Liver (tissue), 9 donors: Measurements from ENCODE around the gene PTPN14. TPM values are rescaled to one million over a fixed set of nuclear protein-coding genes. Genes with fewer than 3 reads are reported as not detected.

Experiments
- DNase-seq: peaks from one replicate; pipeline ENCODE4 v3.0.0-alpha.2; 2017; ENCODE audit warnings: low spot score
- H3K27ac ChIP-seq, 2 donors: one replicate each; pipeline ENCODE4 v1.7.0; 2013; ENCODE audit warnings: inconsistent platforms in 2 of 2, low read length in 2 of 2, control low read depth in 1 of 2, low read depth in 1 of 2, mild to moderate bottlenecking in 1 of 2
- H3K27me3 ChIP-seq, 4 donors: one replicate each; pipeline versions ENCODE4 v1.6.1 to v1.7.0; 2013; ENCODE audit warnings: low read length in 3 of 4, inconsistent platforms in 1 of 4, mild to moderate bottlenecking in 1 of 4, moderate library complexity in 1 of 4; ENCODE audit not compliant: control insufficient read depth in 4 of 4, insufficient read depth in 4 of 4
- H3K36me3 ChIP-seq, 4 donors: one replicate each; pipeline versions ENCODE4 v1.6.1 to v1.7.0; 2013; ENCODE audit warnings: low read length in 3 of 4, mild to moderate bottlenecking in 3 of 4, low read depth in 1 of 4, moderate library complexity in 1 of 4; ENCODE audit not compliant: control insufficient read depth in 4 of 4, insufficient read depth in 3 of 4
- H3K4me1 ChIP-seq, 4 donors: one replicate each; pipeline versions ENCODE4 v1.6.1 to v1.7.0; 2013; ENCODE audit warnings: low read length in 3 of 4, mild to moderate bottlenecking in 3 of 4, moderate library complexity in 1 of 4; ENCODE audit not compliant: control insufficient read depth in 4 of 4, insufficient read depth in 4 of 4
- H3K4me3 ChIP-seq, 3 donors: one replicate each; pipeline versions ENCODE4 v1.6.1 to v1.7.0; 2013; ENCODE audit warnings: low read length in 3 of 3, control low read depth in 1 of 3, low read depth in 1 of 3, mild to moderate bottlenecking in 1 of 3
- H3K9ac ChIP-seq, 2 donors: one replicate each; pipeline ENCODE4 v1.7.0; 2013; ENCODE audit warnings: low read length in 2 of 2, mild to moderate bottlenecking in 2 of 2, moderate library complexity in 2 of 2, control low read depth in 1 of 2, low read depth in 1 of 2
- H3K9me3 ChIP-seq, 4 donors: one replicate each; pipeline versions ENCODE4 v1.6.1 to v1.7.0; 2013; ENCODE audit warnings: low read length in 3 of 4; ENCODE audit not compliant: control insufficient read depth in 4 of 4
- ATF3 ChIP-seq: IDR thresholded peaks from 2 replicates; pipeline ENCODE4 v1.6.1; 2016; ENCODE audit warnings: antibody characterized with exemption
- EGR1 ChIP-seq, 2 donors: IDR thresholded peaks; 2 replicates each; pipeline ENCODE4 v1.6.1; 2016 to 2018; ENCODE audit warnings: antibody characterized with exemption in 2 of 2, low read depth in 2 of 2
- FOXA1 ChIP-seq: IDR thresholded peaks from 2 replicates; pipeline ENCODE4 v1.6.1; 2016; ENCODE audit warnings: antibody characterized with exemption
- FOXA2 ChIP-seq: IDR thresholded peaks from 2 replicates; pipeline ENCODE4 v1.6.1; 2016; ENCODE audit warnings: antibody characterized with exemption
- GABPA ChIP-seq, 2 donors: IDR thresholded peaks in 1 of 2; conservative IDR thresholded peaks in 1 of 2; 2 replicates each; pipeline ENCODE4 v1.6.1; 2016; ENCODE audit warnings: antibody characterized with exemption in 2 of 2, mild to moderate bottlenecking in 1 of 2, moderate library complexity in 1 of 2
- HNF4A ChIP-seq, 2 donors: conservative IDR thresholded peaks; 2 replicates each; pipeline ENCODE4 v1.6.1; 2016; ENCODE audit warnings: antibody characterized with exemption in 2 of 2, mild to moderate bottlenecking in 2 of 2
- HNF4G ChIP-seq: IDR thresholded peaks from 2 replicates; pipeline ENCODE4 v1.6.1; 2016; ENCODE audit warnings: antibody characterized with exemption
- JUND ChIP-seq, 2 donors: IDR thresholded peaks; 2 replicates each; pipeline ENCODE4 v1.6.1; 2016; ENCODE audit warnings: antibody characterized with exemption in 2 of 2
- MAX ChIP-seq: IDR thresholded peaks from 2 replicates; pipeline ENCODE4 v1.6.1; 2016; ENCODE audit warnings: antibody characterized with exemption
- NR2F2 ChIP-seq: IDR thresholded peaks from 2 replicates; pipeline ENCODE4 v1.6.1; 2016; ENCODE audit warnings: antibody characterized with exemption
- RAD21 ChIP-seq, 2 donors: IDR thresholded peaks; 2 replicates each; pipeline ENCODE4 v1.6.1; 2016; ENCODE audit warnings: antibody characterized with exemption in 2 of 2, mild to moderate bottlenecking in 2 of 2
- REST ChIP-seq: IDR thresholded peaks from 2 replicates; pipeline ENCODE4 v1.6.1; 2016; ENCODE audit warnings: antibody characterized with exemption, mild to moderate bottlenecking
- RXRA ChIP-seq, 2 donors: IDR thresholded peaks; 2 replicates each; pipeline ENCODE4 v1.6.1; 2017 to 2018; ENCODE audit warnings: antibody characterized with exemption in 2 of 2, mild to moderate bottlenecking in 1 of 2
- SP1 ChIP-seq: IDR thresholded peaks from 2 replicates; pipeline ENCODE4 v1.6.1; 2018; ENCODE audit warnings: antibody characterized with exemption, mild to moderate bottlenecking
- TAF1 ChIP-seq: conservative IDR thresholded peaks from 2 replicates; pipeline ENCODE4 v1.6.1; 2016; ENCODE audit warnings: antibody characterized with exemption, mild to moderate bottlenecking
- ZBTB33 ChIP-seq: IDR thresholded peaks from 2 replicates; pipeline ENCODE4 v1.6.1; 2016; ENCODE audit warnings: antibody characterized with exemption
- WGBS: extraction: QIAGEN DNeasy Blood & Tissue Kit; methylation state at CpG from one replicate; pipeline ENCODE4 v1.1.7; 2013; 5-methylcytosine and 5-hydroxymethylcytosine counted together
- polyA plus RNA-seq, 2 donors: library from polyadenylated mRNA; stranded (reverse) in 1 of 2; unstranded in 1 of 2; fragments of 200-250 nt in 1 of 2; fragments of >200 nt in 1 of 2; fragmentation: Nextera tagmentation in 1 of 2; extraction: Ambion mirVana in 1 of 2; gene quantifications; one replicate each; pipeline versions ENCODE4 v1.2.1 to v1.2.3, GENCODE V29; 2013 to 2015
- total RNA-seq, 2 donors: library from RNA; depleted of rRNA; stranded (reverse); fragments of >200 nt; gene quantifications; one replicate each; pipeline ENCODE4 v1.2.3, GENCODE V29; 2014
- donor health status: healthy.
- donor health status: healthy.
- donor health status: healthy.
- donor health status: healthy.
- donor health status: healthy.

Gene PTPN14
- total and polyA plus RNA-seq, 4 donors = 0.54 to 3.2 (median 1.5) TPM

GRCh38 chr1:214416858-214417257, 134.5 kb downstream of the PTPN14 start (continued):
- no peak for TF ChIP-seq REST
- TF ChIP-seq RAD21 (IDR thresholded peaks at IDR 0.05) = no peak
- TF ChIP-seq HNF4A (conservative IDR thresholded peaks at IDR 0.05) = no peak
- no peak for TF ChIP-seq FOXA1
- TF ChIP-seq ATF3 = no peak
- no peak for TF ChIP-seq GABPA (IDR thresholded peaks at IDR 0.05 in 1 of 2, conservative IDR thresholded peaks at IDR 0.05 in 1 of 2)
- no peak for TF ChIP-seq EGR1 (IDR thresholded peaks at IDR 0.05; ENCODE audit: low read depth in 2 of 2)

DNA sequence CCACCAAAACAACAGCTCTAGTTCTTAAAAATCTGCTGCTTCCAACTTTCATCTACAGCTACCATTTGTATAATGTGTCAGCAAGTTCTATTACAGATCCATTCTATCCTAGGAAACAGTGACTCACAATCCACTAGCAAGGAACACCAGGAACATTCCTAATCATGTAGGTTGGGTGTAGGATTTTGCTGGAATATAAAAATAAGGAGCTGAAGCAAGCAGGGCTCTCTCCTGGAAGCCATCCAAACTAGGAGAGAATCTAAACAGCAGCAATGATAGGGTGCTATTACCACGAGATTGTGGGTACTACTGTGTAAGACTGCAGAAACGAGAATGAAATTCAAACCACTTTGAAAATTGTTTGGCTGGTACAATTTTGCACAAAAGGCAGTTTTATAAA, 135.0 kb downstream of the PTPN14 start:
- TF ChIP-seq EGR1 (IDR thresholded peaks at IDR 0.05; ENCODE audit: low read depth in 2 of 2) = no peak
- TF ChIP-seq RXRA (IDR thresholded peaks at IDR 0.05) = no peak
- TF ChIP-seq SP1 = no peak
- no peak for TF ChIP-seq REST
- TF ChIP-seq ATF3 = no peak
- TF ChIP-seq HNF4A (conservative IDR thresholded peaks at IDR 0.05) = no peak
- no peak for TF ChIP-seq MAX
- TF ChIP-seq TAF1 = no peak
- TF ChIP-seq FOXA1 = no peak
- TF ChIP-seq GABPA (IDR thresholded peaks at IDR 0.05 in 1 of 2, conservative IDR thresholded peaks at IDR 0.05 in 1 of 2) = no peak
- TF ChIP-seq NR2F2 = no peak
- TF ChIP-seq FOXA2 = no peak
- no peak for TF ChIP-seq HNF4G
- no peak for TF ChIP-seq JUND (IDR thresholded peaks at IDR 0.05)
- TF ChIP-seq ZBTB33 = no peak
- H3K9me3 ChIP-seq = no peaks in the 10 kb centered on the region
- WGBS = 59% methylated on average over 2 of the region's 2 CpGs
- H3K4me1 ChIP-seq = no peaks in the 10 kb centered on the region
- no peak overlapping the region for H3K9ac ChIP-seq
- DNase-seq = no peak
- no peaks in the 10 kb centered on the region for H3K36me3 ChIP-seq
- no peaks in the 10 kb centered on the region for H3K27me3 ChIP-seq
- no peak overlapping the region for H3K27ac ChIP-seq
- H3K4me3 ChIP-seq = no peak overlapping the region
